ENCODE data around the gene SLC51B.
"Not testable (repeated sequence)": the region's sequence is repeated elsewhere in the genome, so short reads cannot be mapped to it uniquely, and the experiment has no call there.

The SLC51B gene

GRCh38 chr15:65067317-65067644 is 22.1 kb downstream of the SLC51B start:
- no peak for DNase-seq

- DNase-seq, result no peak
Observed at GRCh38 chr15:65067645-65068402, 22.6 kb downstream of the SLC51B start, which contains the start of gene RASL12. Gene RASL12 (minus strand): TSS chr15:65067991. CDS start chr15:65067835, 156 bp downstream.

- DNase-seq, result no peak
Observed at GRCh38 chr15:65068403-65068788, 23.2 kb downstream of the SLC51B start.

- DNase-seq, result no peak
Observed at GRCh38 chr15:65069179-65069578, 24.0 kb downstream of the SLC51B start.

- no peak for DNase-seq
Observed at GRCh38 chr15:65069779-65070546, 24.8 kb downstream of the SLC51B start.

- DNase-seq, result no peak
Observed at GRCh38 chr15:65071381-65071811, 26.2 kb downstream of the SLC51B start.

DNA sequence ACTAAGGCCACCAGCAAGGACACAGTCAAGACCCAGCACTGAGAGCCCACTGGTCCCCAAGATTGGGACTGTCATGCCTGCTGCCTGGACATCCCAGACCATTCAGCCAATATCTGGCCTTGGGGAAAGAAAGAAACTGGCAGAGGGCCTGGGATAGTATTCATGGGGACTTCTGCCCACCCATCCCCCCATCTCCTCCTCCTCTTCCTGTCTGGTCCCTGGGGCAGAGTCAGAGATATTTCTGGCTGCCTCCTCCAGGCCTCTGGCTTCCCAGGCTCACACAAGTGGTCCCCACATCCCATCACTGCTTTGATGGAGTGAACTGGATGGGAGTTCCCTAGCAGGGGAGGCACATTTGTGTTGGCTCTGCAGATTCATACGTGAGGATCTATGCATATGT is 26.8 kb downstream of the SLC51B start:
- no peak for DNase-seq

GRCh38 chr15:65072617-65073016 is 27.4 kb downstream of the SLC51B start:
- DNase-seq, result no peak

- not testable (repeated sequence) for DNase-seq
Observed at GRCh38 chr15:65074946-65075345, 29.8 kb downstream of the SLC51B start.

DNA sequence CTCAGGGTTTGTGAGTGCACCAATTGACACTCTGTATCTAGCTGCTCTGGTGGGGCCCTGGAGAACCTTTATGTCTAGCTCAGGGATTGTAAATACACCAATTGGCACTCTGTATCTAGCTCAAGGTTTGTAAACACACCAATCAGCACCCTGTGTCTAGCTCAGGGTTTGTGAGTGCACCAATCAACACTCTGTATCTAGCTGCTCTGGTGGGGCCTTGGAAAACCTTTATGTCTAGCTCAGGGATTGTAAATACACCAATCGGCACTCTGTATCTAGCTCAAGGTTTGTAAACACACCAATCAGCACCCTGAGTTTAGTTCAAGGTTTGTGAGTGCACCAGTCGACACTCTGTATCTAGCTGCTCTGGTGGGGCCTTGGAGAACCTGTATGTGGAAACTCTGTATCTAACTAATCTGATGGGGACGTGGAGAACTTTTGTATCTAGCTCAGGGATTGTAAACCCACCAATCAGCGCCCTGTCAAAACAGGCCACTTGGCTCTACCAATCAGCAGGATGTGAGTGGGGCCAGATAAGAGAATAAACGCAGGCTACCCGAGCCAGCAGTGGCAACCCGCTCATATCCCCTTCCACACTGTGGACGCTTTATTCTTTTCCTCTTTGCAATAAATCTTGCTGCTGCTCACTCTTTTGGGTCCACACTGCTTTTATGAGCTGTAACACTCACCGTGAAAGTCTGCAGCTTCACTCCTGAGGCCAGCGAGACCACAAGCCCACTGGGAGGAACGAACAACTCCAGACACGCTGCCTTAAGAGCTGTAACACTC is 30.6 kb downstream of the SLC51B start:
- DNase-seq, result not testable (repeated sequence)

DNA sequence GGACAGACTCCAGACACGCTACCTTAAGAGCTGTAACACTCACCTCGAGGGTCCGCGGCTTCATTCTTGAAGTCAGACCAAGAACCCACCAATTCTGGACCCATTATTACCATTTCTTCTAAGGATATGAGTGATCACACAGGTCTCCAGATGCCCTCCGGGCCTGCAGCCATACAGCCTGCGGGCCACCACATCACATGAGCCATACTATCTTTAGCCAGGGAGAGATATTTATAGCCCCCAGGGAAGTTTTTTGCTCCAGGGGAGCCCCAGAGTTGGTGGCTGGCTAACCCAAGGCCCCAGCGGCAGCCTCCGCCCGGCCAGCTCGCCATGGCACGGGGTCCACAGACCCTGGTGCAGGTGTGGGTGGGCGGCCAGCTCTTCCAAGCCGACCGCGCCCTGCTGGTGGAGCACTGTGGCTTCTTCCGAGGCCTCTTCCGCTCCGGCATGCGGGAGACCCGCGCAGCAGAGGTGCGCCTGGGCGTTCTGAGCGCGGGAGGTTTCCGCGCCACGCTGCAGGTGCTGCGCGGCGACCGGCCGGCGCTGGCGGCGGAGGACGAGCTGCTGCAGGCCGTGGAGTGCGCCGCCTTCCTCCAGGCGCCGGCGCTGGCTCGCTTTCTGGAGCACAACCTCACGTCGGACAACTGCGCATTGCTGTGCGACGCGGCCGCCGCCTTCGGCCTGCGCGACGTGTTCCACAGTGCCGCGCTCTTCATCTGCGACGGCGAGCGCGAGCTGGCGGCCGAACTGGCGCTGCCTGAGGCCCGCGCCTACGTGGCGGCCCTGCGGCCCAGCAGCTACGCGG is 31.5 kb downstream of the SLC51B start, which contains the start of gene KBTBD13:
Gene KBTBD13, plus strand, starts transcription at position 261 of the 805 bp plus-strand sequence. Its CDS starts 70 bp downstream, at position 331.
- DNase-seq, result no peak

- no peak for DNase-seq
Observed at GRCh38 chr15:65077291-65077980, 32.2 kb downstream of the SLC51B start.

GRCh38 chr15:65077981-65078352 is 32.8 kb downstream of the SLC51B start:
- peak; percentile 55 for DNase-seq

GRCh38 chr15:65079580-65079979 is 34.4 kb downstream of the SLC51B start:
- no peak for DNase-seq

DNA sequence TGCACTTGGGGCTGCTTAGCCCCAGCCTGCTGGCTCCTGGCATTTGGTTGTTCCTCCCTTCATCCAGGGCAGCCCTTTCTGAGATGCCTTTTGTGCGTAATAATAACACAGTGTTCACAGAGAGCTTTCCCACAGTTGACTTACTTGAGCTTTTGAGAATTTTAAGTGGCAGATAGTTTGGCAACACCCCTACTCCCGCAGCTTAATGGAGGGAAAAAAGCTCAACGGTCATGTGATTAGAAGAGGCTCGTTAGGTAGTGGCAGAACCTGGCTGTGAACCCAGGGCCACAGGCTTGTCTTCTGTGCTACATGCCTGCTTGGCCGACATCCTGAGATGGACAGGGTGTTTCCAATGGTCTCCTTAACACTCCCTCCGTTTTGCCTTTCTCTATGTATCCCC is 36.1 kb downstream of the SLC51B start:
- DNase-seq, result no peak

DNA sequence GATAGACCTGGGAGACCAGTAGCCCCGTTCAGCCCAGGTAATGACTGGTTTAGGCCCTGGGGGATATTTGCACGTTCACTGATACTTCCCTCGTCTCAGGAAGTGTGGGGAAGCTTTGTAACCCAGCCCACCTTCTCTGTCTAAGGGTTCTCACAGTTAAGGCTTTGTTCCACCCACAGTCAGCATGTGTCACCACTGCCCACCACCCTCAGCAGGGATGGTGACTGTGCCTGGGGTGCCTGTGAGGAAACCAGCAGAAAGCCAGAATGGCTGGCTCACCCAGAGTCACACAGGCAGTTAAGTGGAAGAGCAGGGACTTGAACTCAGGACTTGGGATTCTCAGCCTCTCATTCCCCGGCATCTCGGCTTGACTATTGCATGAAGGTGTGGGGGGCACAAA is 36.6 kb downstream of the SLC51B start:
- peak; percentile 11 for DNase-seq

DNA sequence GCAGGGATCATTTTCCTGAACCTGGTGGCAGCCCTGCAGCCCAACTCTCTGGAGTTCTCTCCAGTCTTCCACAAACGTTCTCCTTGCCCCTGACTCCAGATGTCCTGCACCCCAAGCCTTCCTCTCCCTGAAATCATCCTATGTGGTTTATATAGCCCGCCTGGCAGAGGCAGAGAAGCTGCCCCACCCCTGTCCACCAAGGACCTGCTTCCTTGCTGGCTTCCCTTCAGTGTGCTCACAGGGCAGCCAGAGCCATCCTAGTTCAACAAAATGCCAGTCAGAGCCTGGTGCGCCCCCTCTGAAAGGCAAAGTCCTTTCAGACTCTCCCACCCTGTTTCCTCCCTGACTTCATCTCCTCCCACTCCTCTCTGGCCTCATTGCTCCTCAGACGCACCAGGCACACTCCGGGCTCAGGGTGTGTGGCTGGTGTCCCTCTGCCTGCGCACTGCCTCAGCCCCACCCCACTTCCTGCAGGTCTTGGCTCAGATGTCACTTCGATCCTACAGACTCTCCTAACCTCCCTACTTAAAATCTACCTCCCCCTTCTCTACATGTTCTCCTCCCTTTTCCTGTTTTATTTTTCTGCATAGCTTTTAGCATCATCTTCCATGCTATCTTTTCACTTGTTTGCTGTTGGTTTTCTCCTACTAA is 37.2 kb downstream of the SLC51B start:
- DNase-seq, result peak; percentile 14

GRCh38 chr15:65083262-65083701 is 38.1 kb downstream of the SLC51B start:
- DNase-seq, result no peak

- no peak for DNase-seq
Observed at GRCh38 chr15:65084500-65085206, 39.5 kb downstream of the SLC51B start.

DNA sequence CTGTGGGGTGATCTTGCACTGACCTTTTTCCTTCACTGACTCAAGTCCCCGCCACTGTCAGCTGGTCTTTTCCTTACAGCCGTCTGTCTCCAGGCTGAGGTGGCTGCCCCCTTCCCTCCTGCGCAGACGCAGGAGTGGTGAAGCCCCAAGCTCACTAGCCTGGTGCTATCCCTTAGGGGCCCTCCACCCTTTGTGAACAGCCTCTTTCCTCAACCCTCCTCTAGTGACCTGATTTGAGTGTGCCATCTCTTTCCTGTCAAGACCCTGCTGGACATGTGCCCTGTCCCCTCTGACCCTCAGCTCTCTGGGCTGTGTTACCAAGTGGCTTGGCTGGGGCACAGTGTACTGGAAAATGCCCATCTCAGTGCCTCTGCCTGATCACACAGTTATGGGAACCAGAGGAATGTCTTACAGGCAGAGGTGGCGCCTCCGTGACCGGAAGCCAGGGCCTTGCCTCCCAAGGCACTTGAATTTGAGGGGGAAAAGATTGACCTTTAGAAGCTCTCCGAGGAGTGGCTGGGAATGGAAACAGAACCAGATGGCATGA is 40.1 kb downstream of the SLC51B start:
- DNase-seq, result no peak

Data from activated naive CD4-positive, alpha-beta T cell treated with Interleukin-2 at 50 U/mL for 16 hours (primary cell).